ENCODE results near the gene SPATA31D3.

SPATA31D3 gene

GRCh38 chr9:81964218-81965171 is 21.2 kb downstream of the SPATA31D3 start:
- Histone ChIP-seq H3K9me3 (replicated peaks; ENCODE audit: insufficient read depth, low read length) (no peaks in the 10 kb centered on the region), H3K36me3 (replicated peaks; ENCODE audit: insufficient read depth, low read length) (no peaks in the 10 kb centered on the region), H3K9ac (ENCODE audit: low read length) (no peak overlapping the region), H3F3A (ENCODE audit: insufficient read depth, low read length) (no peaks in the 10 kb centered on the region), H3K27ac (ENCODE audit: low read length) (no peak overlapping the region), H3K4me2 (ENCODE audit: low read depth, low read length) (no peak overlapping the region), H3K79me2 (ENCODE audit: low read length) (no peaks in the 10 kb centered on the region), H3K4me3 (ENCODE audit: low read length) (no peak overlapping the region), H3K4me1 (ENCODE audit: low read length) (no peaks in the 10 kb centered on the region), H4K20me1 (ENCODE audit: insufficient read depth, low read length) (no peaks in the 10 kb centered on the region), H3K27me3 (replicated peaks; ENCODE audit: insufficient read depth, low read length) (no peaks in the 10 kb centered on the region), H3K9me2 (replicated peaks; ENCODE audit: insufficient read depth, low read length) (no peaks in the 10 kb centered on the region), H2AFZ (ENCODE audit: low read length) (no peak overlapping the region)
- no peak for DNase-seq
- no peak for TF ChIP-seq EZH2phosphoT487 (IDR thresholded peaks at IDR 0.05; ENCODE audit: low read length)
- TF ChIP-seq CTCF (IDR thresholded peaks at IDR 0.05; ENCODE audit: low read length): no peak
- TF ChIP-seq EZH2 (optimal IDR thresholded peaks at IDR 0.05; ENCODE audit: low read depth, low read length): no peak

- H3K4me2 ChIP-seq (ENCODE audit: low read depth, low read length): no peak overlapping the region
- H3K79me2 ChIP-seq (ENCODE audit: low read length): no peaks in the 10 kb centered on the region
- H3K27ac ChIP-seq (ENCODE audit: low read length): no peak overlapping the region
- H3K9me3 ChIP-seq (replicated peaks; ENCODE audit: insufficient read depth, low read length): no peaks in the 10 kb centered on the region
- H3K9me2 ChIP-seq (replicated peaks; ENCODE audit: insufficient read depth, low read length): no peaks in the 10 kb centered on the region
- H2AFZ ChIP-seq (ENCODE audit: low read length): no peak overlapping the region
- H4K20me1 ChIP-seq (ENCODE audit: insufficient read depth, low read length): no peaks in the 10 kb centered on the region
- no peaks in the 10 kb centered on the region for H3K36me3 ChIP-seq (replicated peaks; ENCODE audit: insufficient read depth, low read length)
- H3F3A ChIP-seq (ENCODE audit: insufficient read depth, low read length): no peaks in the 10 kb centered on the region
- no peak for DNase-seq
- no peak for TF ChIP-seq EZH2phosphoT487 (IDR thresholded peaks at IDR 0.05; ENCODE audit: low read length)
- TF ChIP-seq CTCF (IDR thresholded peaks at IDR 0.05; ENCODE audit: low read length): no peak
- no peak for TF ChIP-seq EZH2 (optimal IDR thresholded peaks at IDR 0.05; ENCODE audit: low read depth, low read length)
- H3K4me1 ChIP-seq (ENCODE audit: low read length): no peaks in the 10 kb centered on the region
- no peak overlapping the region for H3K9ac ChIP-seq (ENCODE audit: low read length)
- H3K27me3 ChIP-seq (replicated peaks; ENCODE audit: insufficient read depth, low read length): no peaks in the 10 kb centered on the region
- no peak overlapping the region for H3K4me3 ChIP-seq (ENCODE audit: low read length)
Measured at GRCh38 chr9:81968026-81968425, 24.7 kb downstream of the SPATA31D3 start.

GRCh38 chr9:81969971-81970370 is 26.7 kb downstream of the SPATA31D3 start:
- H3F3A ChIP-seq (ENCODE audit: insufficient read depth, low read length): no peaks in the 10 kb centered on the region
- no peak overlapping the region for H3K9ac ChIP-seq (ENCODE audit: low read length)
- no peaks in the 10 kb centered on the region for H3K79me2 ChIP-seq (ENCODE audit: low read length)
- H4K20me1 ChIP-seq (ENCODE audit: insufficient read depth, low read length): no peaks in the 10 kb centered on the region
- TF ChIP-seq EZH2 (optimal IDR thresholded peaks at IDR 0.05; ENCODE audit: low read depth, low read length) (no peak), EZH2phosphoT487 (IDR thresholded peaks at IDR 0.05; ENCODE audit: low read length) (no peak), CTCF (IDR thresholded peaks at IDR 0.05; ENCODE audit: low read length) (no peak)
- no peak for DNase-seq
- no peaks in the 10 kb centered on the region for H3K27me3 ChIP-seq (replicated peaks; ENCODE audit: insufficient read depth, low read length)
- no peaks in the 10 kb centered on the region for H3K4me1 ChIP-seq (ENCODE audit: low read length)
- H3K9me2 ChIP-seq (replicated peaks; ENCODE audit: insufficient read depth, low read length): no peaks in the 10 kb centered on the region
- H3K4me2 ChIP-seq (ENCODE audit: low read depth, low read length): no peak overlapping the region
- no peaks in the 10 kb centered on the region for H3K9me3 ChIP-seq (replicated peaks; ENCODE audit: insufficient read depth, low read length)
- H3K4me3 ChIP-seq (ENCODE audit: low read length): no peak overlapping the region
- no peaks in the 10 kb centered on the region for H3K36me3 ChIP-seq (replicated peaks; ENCODE audit: insufficient read depth, low read length)
- no peak overlapping the region for H3K27ac ChIP-seq (ENCODE audit: low read length)
- H2AFZ ChIP-seq (ENCODE audit: low read length): no peak overlapping the region
